ENCODE data around the gene PVALB.

Gene PVALB

GRCh38 chr22:36815558-36816338 is 1.1 kb downstream of the PVALB start:
- peaks cover 39 to 43% of the 10 kb centered on the region in 2 donors for H3K27me3 ChIP-seq (ENCODE audit: control insufficient read depth in 2 of 2, insufficient read depth in 2 of 2, low read length in 2 of 2)
- H3K9ac ChIP-seq (ENCODE audit: low read depth in 1 of 2, low read length in 2 of 2) = no peak overlapping the region

GRCh38 chr22:36814801-36815200 is 2.0 kb downstream of the PVALB start:
- no peak overlapping the region for H3K27ac ChIP-seq (ENCODE audit: low read depth in 2 of 2, low read length in 2 of 2)
- no peak overlapping the region for H3K9ac ChIP-seq (ENCODE audit: low read depth in 1 of 2, low read length in 2 of 2)
- no peak overlapping the region for H3K4me3 ChIP-seq (ENCODE audit: low read length in 2 of 2)
- H3K27me3 ChIP-seq (ENCODE audit: control insufficient read depth in 2 of 2, insufficient read depth in 2 of 2, low read length in 2 of 2) = peaks cover 39 to 41% of the 10 kb centered on the region in 2 donors
- peaks cover 0 to 3% of the 10 kb centered on the region in 2 donors for H3K4me1 ChIP-seq (ENCODE audit: control insufficient read depth in 2 of 2, insufficient read depth in 2 of 2, low read length in 2 of 2)
- H3K9me3 ChIP-seq (ENCODE audit: control insufficient read depth in 2 of 2, low read length in 2 of 2) = no peaks in the 10 kb centered on the region
- no peaks in the 10 kb centered on the region for H3K36me3 ChIP-seq (ENCODE audit: control insufficient read depth in 2 of 2, insufficient read depth in 2 of 2, low read length in 2 of 2)

More at GRCh38 chr22:36815558-36816338, 1.1 kb downstream of the PVALB start:
- Histone ChIP-seq H3K27ac (ENCODE audit: low read depth in 2 of 2, low read length in 2 of 2) (no peak overlapping the region), H3K36me3 (ENCODE audit: control insufficient read depth in 2 of 2, insufficient read depth in 2 of 2, low read length in 2 of 2) (no peaks in the 10 kb centered on the region), H3K9me3 (ENCODE audit: control insufficient read depth in 2 of 2, low read length in 2 of 2) (no peaks in the 10 kb centered on the region), H3K4me3 (ENCODE audit: low read length in 2 of 2) (no peak overlapping the region), H3K4me1 (ENCODE audit: control insufficient read depth in 2 of 2, insufficient read depth in 2 of 2, low read length in 2 of 2) (peaks cover 0 to 3% of the 10 kb centered on the region in 2 donors)

- Histone ChIP-seq H3K4me1 (ENCODE audit: control insufficient read depth in 2 of 2, insufficient read depth in 2 of 2, low read length in 2 of 2) (no peaks in the 10 kb centered on the region), H3K27ac (ENCODE audit: low read depth in 2 of 2, low read length in 2 of 2) (no peak overlapping the region), H3K9ac (ENCODE audit: low read depth in 1 of 2, low read length in 2 of 2) (no peak overlapping the region), H3K27me3 (ENCODE audit: control insufficient read depth in 2 of 2, insufficient read depth in 2 of 2, low read length in 2 of 2) (peaks cover 17 to 18% of the 10 kb centered on the region in 2 donors), H3K9me3 (ENCODE audit: control insufficient read depth in 2 of 2, low read length in 2 of 2) (no peaks in the 10 kb centered on the region), H3K36me3 (ENCODE audit: control insufficient read depth in 2 of 2, insufficient read depth in 2 of 2, low read length in 2 of 2) (no peaks in the 10 kb centered on the region), H3K4me3 (ENCODE audit: low read length in 2 of 2) (no peak overlapping the region)
Measured at GRCh38 chr22:36811094-36811800, 5.6 kb downstream of the PVALB start.

- no peaks in the 10 kb centered on the region for H3K36me3 ChIP-seq (ENCODE audit: control insufficient read depth in 2 of 2, insufficient read depth in 2 of 2, low read length in 2 of 2)
- no peaks in the 10 kb centered on the region for H3K4me1 ChIP-seq (ENCODE audit: control insufficient read depth in 2 of 2, insufficient read depth in 2 of 2, low read length in 2 of 2)
- no peak overlapping the region for H3K9ac ChIP-seq (ENCODE audit: low read depth in 1 of 2, low read length in 2 of 2)
- no peak overlapping the region for H3K27ac ChIP-seq (ENCODE audit: low read depth in 2 of 2, low read length in 2 of 2)
- H3K4me3 ChIP-seq (ENCODE audit: low read length in 2 of 2) = no peak overlapping the region
- peaks cover 5 to 11% of the 10 kb centered on the region in 2 donors for H3K27me3 ChIP-seq (ENCODE audit: control insufficient read depth in 2 of 2, insufficient read depth in 2 of 2, low read length in 2 of 2)
- H3K9me3 ChIP-seq (ENCODE audit: control insufficient read depth in 2 of 2, low read length in 2 of 2) = no peaks in the 10 kb centered on the region
Measured at GRCh38 chr22:36809351-36809750, 7.5 kb downstream of the PVALB start.

GRCh38 chr22:36808721-36809344 is 8.0 kb downstream of the PVALB start:
- H3K4me1 ChIP-seq (ENCODE audit: control insufficient read depth in 2 of 2, insufficient read depth in 2 of 2, low read length in 2 of 2) = no peaks in the 10 kb centered on the region
- H3K27ac ChIP-seq (ENCODE audit: low read depth in 2 of 2, low read length in 2 of 2) = no peak overlapping the region
- no peaks in the 10 kb centered on the region for H3K9me3 ChIP-seq (ENCODE audit: control insufficient read depth in 2 of 2, low read length in 2 of 2)
- peaks cover 5 to 8% of the 10 kb centered on the region in 2 donors for H3K27me3 ChIP-seq (ENCODE audit: control insufficient read depth in 2 of 2, insufficient read depth in 2 of 2, low read length in 2 of 2)
- H3K36me3 ChIP-seq (ENCODE audit: control insufficient read depth in 2 of 2, insufficient read depth in 2 of 2, low read length in 2 of 2) = no peaks in the 10 kb centered on the region
- H3K9ac ChIP-seq (ENCODE audit: low read depth in 1 of 2, low read length in 2 of 2) = no peak overlapping the region
- H3K4me3 ChIP-seq (ENCODE audit: low read length in 2 of 2) = no peak overlapping the region

GRCh38 chr22:36807627-36808026 is 9.2 kb downstream of the PVALB start:
- H3K9me3 ChIP-seq (ENCODE audit: control insufficient read depth in 2 of 2, low read length in 2 of 2) = no peaks in the 10 kb centered on the region
- no peak overlapping the region for H3K9ac ChIP-seq (ENCODE audit: low read depth in 1 of 2, low read length in 2 of 2)
- H3K27ac ChIP-seq (ENCODE audit: low read depth in 2 of 2, low read length in 2 of 2) = no peak overlapping the region
- H3K4me3 ChIP-seq (ENCODE audit: low read length in 2 of 2) = no peak overlapping the region
- H3K36me3 ChIP-seq (ENCODE audit: control insufficient read depth in 2 of 2, insufficient read depth in 2 of 2, low read length in 2 of 2) = no peaks in the 10 kb centered on the region
- peaks cover 8 to 11% of the 10 kb centered on the region in 2 donors for H3K27me3 ChIP-seq (ENCODE audit: control insufficient read depth in 2 of 2, insufficient read depth in 2 of 2, low read length in 2 of 2)
- no peaks in the 10 kb centered on the region for H3K4me1 ChIP-seq (ENCODE audit: control insufficient read depth in 2 of 2, insufficient read depth in 2 of 2, low read length in 2 of 2)

- H3K27ac ChIP-seq (ENCODE audit: low read depth in 2 of 2, low read length in 2 of 2) = no peak overlapping the region
- no peaks in the 10 kb centered on the region for H3K36me3 ChIP-seq (ENCODE audit: control insufficient read depth in 2 of 2, insufficient read depth in 2 of 2, low read length in 2 of 2)
- H3K27me3 ChIP-seq (ENCODE audit: control insufficient read depth in 2 of 2, insufficient read depth in 2 of 2, low read length in 2 of 2) = peaks cover 6 to 11% of the 10 kb centered on the region in 2 donors
- H3K4me3 ChIP-seq (ENCODE audit: low read length in 2 of 2) = no peak overlapping the region
- H3K9ac ChIP-seq (ENCODE audit: low read depth in 1 of 2, low read length in 2 of 2) = no peak overlapping the region
- no peaks in the 10 kb centered on the region for H3K9me3 ChIP-seq (ENCODE audit: control insufficient read depth in 2 of 2, low read length in 2 of 2)
- H3K4me1 ChIP-seq (ENCODE audit: control insufficient read depth in 2 of 2, insufficient read depth in 2 of 2, low read length in 2 of 2) = no peaks in the 10 kb centered on the region
Measured at GRCh38 chr22:36806835-36807234, 10.0 kb downstream of the PVALB start.

- no peaks in the 10 kb centered on the region for H3K9me3 ChIP-seq (ENCODE audit: control insufficient read depth in 2 of 2, low read length in 2 of 2)
- H3K4me3 ChIP-seq (ENCODE audit: low read length in 2 of 2) = no peak overlapping the region
- H3K9ac ChIP-seq (ENCODE audit: low read depth in 1 of 2, low read length in 2 of 2) = no peak overlapping the region
- H3K27ac ChIP-seq (ENCODE audit: low read depth in 2 of 2, low read length in 2 of 2) = no peak overlapping the region
- H3K36me3 ChIP-seq (ENCODE audit: control insufficient read depth in 2 of 2, insufficient read depth in 2 of 2, low read length in 2 of 2) = no peaks in the 10 kb centered on the region
- peaks cover 6 to 9% of the 10 kb centered on the region in 2 donors for H3K27me3 ChIP-seq (ENCODE audit: control insufficient read depth in 2 of 2, insufficient read depth in 2 of 2, low read length in 2 of 2)
- H3K4me1 ChIP-seq (ENCODE audit: control insufficient read depth in 2 of 2, insufficient read depth in 2 of 2, low read length in 2 of 2) = no peaks in the 10 kb centered on the region
Measured at GRCh38 chr22:36803358-36803757, 13.5 kb downstream of the PVALB start.

GRCh38 chr22:36798674-36799066 is 18.2 kb downstream of the PVALB start:
- H3K4me1 ChIP-seq (ENCODE audit: control insufficient read depth in 2 of 2, insufficient read depth in 2 of 2, low read length in 2 of 2) = no peaks in the 10 kb centered on the region
- no peak overlapping the region for H3K9ac ChIP-seq (ENCODE audit: low read depth in 1 of 2, low read length in 2 of 2)
- no peak overlapping the region for H3K4me3 ChIP-seq (ENCODE audit: low read length in 2 of 2)
- H3K9me3 ChIP-seq (ENCODE audit: control insufficient read depth in 2 of 2, low read length in 2 of 2) = no peaks in the 10 kb centered on the region
- no peak overlapping the region for H3K27ac ChIP-seq (ENCODE audit: low read depth in 2 of 2, low read length in 2 of 2)
- peaks cover 2 to 10% of the 10 kb centered on the region in 2 donors for H3K27me3 ChIP-seq (ENCODE audit: control insufficient read depth in 2 of 2, insufficient read depth in 2 of 2, low read length in 2 of 2)
- no peaks in the 10 kb centered on the region for H3K36me3 ChIP-seq (ENCODE audit: control insufficient read depth in 2 of 2, insufficient read depth in 2 of 2, low read length in 2 of 2)
